T-cell (primary cell): ENCODE measurements around the gene ANKDD1A. TPM values are rescaled to one million over a fixed set of nuclear protein-coding genes. Genes with fewer than 3 reads are reported as not detected.

Source experiments
- ATAC-seq, 4 experiments: fragments of 200-7000 bp in 3 of 4; fragments of 150-1000 bp in 1 of 4; cut with Tn5 transposase; replicated peaks in 1 of 4; 1 replicate in 3 of 4; 2 replicates in 1 of 4; pipeline ENCODE4 v1.10.0; 2021; ENCODE audit warnings: moderate library complexity in 3 of 4, mild to moderate bottlenecking in 2 of 4, moderate number of reproducible peaks in 1 of 4
- CTCF ChIA-PET, 2 donors: fragments of 300-600 bp; sonication (Branson Sonifier 250); formaldehyde crosslinking; loops; one replicate each; lab custom pipeline; 2022; ENCODE audit warnings: antibody characterized with exemption in 2 of 2; lab: Charles Lee
- POLR2A ChIA-PET, 2 donors: fragments of 300-600 bp; sonication (Branson Sonifier 250); formaldehyde crosslinking; loops; one replicate each; lab custom pipeline; 2022; ENCODE audit warnings: antibody characterized with exemption in 2 of 2; lab: Charles Lee
- DNase-seq, 35 experiments: peaks; one replicate each; pipeline versions ENCODE4 v3.0.0 to v3.0.0-alpha.2; 2013 to 2023
- H3K27ac ChIP-seq: one replicate; pipeline ENCODE4 v1.5.1; 2013; ENCODE audit warnings: low read length
- H3K27me3 ChIP-seq, 2 experiments: replicated peaks in 1 of 2; 1 replicate in 1 of 2; 2 replicates in 1 of 2; pipeline versions ENCODE4 v1.6.1 to v1.7.0; 2013; ENCODE audit warnings: low read length in 1 of 2, mixed read lengths in 1 of 2; ENCODE audit not compliant: control insufficient read depth in 2 of 2, insufficient read depth in 2 of 2; ENCODE audit errors: extremely low read depth in 1 of 2
- H3K36me3 ChIP-seq, 2 donors: 1 replicate in 1 of 2; 2 replicates in 1 of 2; pipeline versions ENCODE4 v1.6.1 to v1.7.0; 2013; ENCODE audit warnings: low read length in 1 of 2; ENCODE audit not compliant: control insufficient read depth in 2 of 2, insufficient read depth in 1 of 2; ENCODE audit errors: extremely low read depth in 1 of 2
- H3K4me1 ChIP-seq, 2 experiments: 1 replicate in 1 of 2; 2 replicates in 1 of 2; pipeline versions ENCODE4 v1.6.1 to v1.7.0; 2013; ENCODE audit warnings: low read length in 2 of 2, mixed read lengths in 1 of 2; ENCODE audit not compliant: insufficient read depth in 2 of 2, control insufficient read depth in 1 of 2; ENCODE audit errors: extremely low read depth in 1 of 2
- H3K4me3 ChIP-seq, 2 donors: 1 replicate in 1 of 2; 2 replicates in 1 of 2; pipeline versions ENCODE4 v1.5.1 to v1.7.0; 2013; ENCODE audit warnings: mild to moderate bottlenecking in 2 of 2, low read length in 1 of 2, moderate library complexity in 1 of 2; ENCODE audit not compliant: control insufficient read depth in 1 of 2; ENCODE audit errors: extremely low read depth in 1 of 2
- H3K9me3 ChIP-seq: 2 replicates; pipeline ENCODE4 v1.7.0; 2013
- H3K27ac Mint-ChIP-seq, 2 donors: one replicate each; pipeline ENCODE4 v1.8.0; 2020 to 2021; ENCODE audit warnings: mild to moderate bottlenecking in 2 of 2, mixed read lengths in 2 of 2
- H3K27me3 Mint-ChIP-seq, 2 donors: one replicate each; pipeline ENCODE4 v1.8.0; 2021 to 2022; ENCODE audit warnings: mixed read lengths in 2 of 2
- H3K36me3 Mint-ChIP-seq: one replicate; pipeline ENCODE4 v1.8.0; 2021; ENCODE audit warnings: mixed read lengths
- H3K4me1 Mint-ChIP-seq, 3 donors: one replicate each; pipeline ENCODE4 v1.8.0; 2020 to 2022; ENCODE audit warnings: mixed read lengths in 3 of 3, mild to moderate bottlenecking in 1 of 3
- H3K4me3 Mint-ChIP-seq, 3 donors: one replicate each; pipeline ENCODE4 v1.8.0; 2020 to 2022; ENCODE audit warnings: mild to moderate bottlenecking in 3 of 3, mixed read lengths in 3 of 3, moderate library complexity in 3 of 3
- H3K9me3 Mint-ChIP-seq, 3 donors: one replicate each; pipeline ENCODE4 v1.8.0; 2020 to 2022; ENCODE audit warnings: mixed read lengths in 3 of 3
- WGBS: methylation state at CpG from one replicate; pipeline ENCODE4 v1.1.5; 2013; ENCODE audit warnings: missing lambda C conversion rate; ENCODE audit not compliant: insufficient coverage; 5-methylcytosine and 5-hydroxymethylcytosine counted together
- total RNA-seq, 35 experiments: library from RNA in 6 of 35; stranded (reverse) in 6 of 35; fragments of 120-200 nt in 1 of 35; gene quantifications; one replicate each; pipeline versions ENCODE4 v1.2.1 to v1.2.4 and lab custom pipeline; 2013 to 2026

The ANKDD1A gene
- total RNA-seq, 5 donors from 2014 or later (not counting 1 experiment from before 2014, with no cell fraction given): 1.7 to 13.4 (median 7.9) TPM

DNA sequence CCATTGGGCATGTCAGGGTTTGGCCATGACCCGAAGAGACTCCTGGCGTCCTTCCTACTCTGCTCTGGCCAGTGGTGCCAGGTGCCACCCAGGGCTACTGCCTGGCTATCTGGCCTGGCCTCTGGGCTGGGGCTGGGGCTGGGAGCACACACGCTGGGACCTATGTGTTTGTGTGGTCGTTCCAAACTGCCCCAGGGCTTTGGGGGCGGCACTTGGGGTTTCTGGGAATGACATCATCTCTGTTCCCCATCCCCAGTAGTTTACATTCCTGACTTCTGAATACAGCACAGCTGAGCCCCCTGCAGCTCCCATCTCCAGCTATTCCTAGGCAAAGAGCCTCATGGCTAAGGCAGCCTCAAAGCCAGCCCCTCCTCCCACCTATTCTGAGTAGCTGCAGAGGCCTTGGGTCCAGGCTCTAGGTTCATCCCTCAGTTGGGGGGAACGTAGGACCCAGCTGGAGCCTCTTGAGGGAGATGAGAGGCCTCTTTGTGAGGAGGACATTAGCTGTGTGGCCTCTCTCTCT is 45.6 kb upstream of the ANKDD1A start:
- Mint-ChIP-seq H3K4me1 (peaks cover 6 to 8% (median 7%) of the 10 kb centered on the region in 3 donors), H3K27me3 (no peaks in the 10 kb centered on the region), H3K4me3 (no peak overlapping the region), H3K9me3 (no peaks in the 10 kb centered on the region), H3K27ac (no peak overlapping the region), H3K36me3 (peaks cover 37% of the 10 kb centered on the region)
- Histone ChIP-seq H3K27ac (no peak overlapping the region), H3K36me3 (peaks cover 14 to 54% of the 10 kb centered on the region in 2 donors), H3K27me3 (no peaks in the 10 kb centered on the region), H3K4me1 (peaks cover 0 to 7% of the 10 kb centered on the region in 2 experiments), H3K4me3 (no peak overlapping the region), H3K9me3 (no peaks in the 10 kb centered on the region)
- ChIA-PET CTCF (no interaction called here), POLR2A (no interaction called here)
- no peak for DNase-seq
- ATAC-seq: no peak
- 93% methylated on average over 4 of the region's 6 CpGs for WGBS

GRCh38 chr15:64869501-64869900 is 42.2 kb upstream of the ANKDD1A start:
- Histone ChIP-seq H3K9me3 (no peaks in the 10 kb centered on the region), H3K4me3 (no peak overlapping the region), H3K27ac (no peak overlapping the region), H3K36me3 (peaks cover 14 to 28% of the 10 kb centered on the region in 2 donors), H3K27me3 (no peaks in the 10 kb centered on the region), H3K4me1 (peaks cover 0 to 9% of the 10 kb centered on the region in 2 experiments)
- Mint-ChIP-seq H3K9me3 (no peaks in the 10 kb centered on the region), H3K4me1 (peaks cover 6 to 15% (median 7%) of the 10 kb centered on the region in 3 donors), H3K36me3 (peaks cover 22% of the 10 kb centered on the region), H3K27ac (peak overlapping the region in 1 of 2 donors; percentile 0), H3K4me3 (no peak overlapping the region), H3K27me3 (no peaks in the 10 kb centered on the region)
- ChIA-PET POLR2A (no interaction called here), CTCF (no interaction called here)
- DNase-seq (no peak), ATAC-seq (no peak)

DNA sequence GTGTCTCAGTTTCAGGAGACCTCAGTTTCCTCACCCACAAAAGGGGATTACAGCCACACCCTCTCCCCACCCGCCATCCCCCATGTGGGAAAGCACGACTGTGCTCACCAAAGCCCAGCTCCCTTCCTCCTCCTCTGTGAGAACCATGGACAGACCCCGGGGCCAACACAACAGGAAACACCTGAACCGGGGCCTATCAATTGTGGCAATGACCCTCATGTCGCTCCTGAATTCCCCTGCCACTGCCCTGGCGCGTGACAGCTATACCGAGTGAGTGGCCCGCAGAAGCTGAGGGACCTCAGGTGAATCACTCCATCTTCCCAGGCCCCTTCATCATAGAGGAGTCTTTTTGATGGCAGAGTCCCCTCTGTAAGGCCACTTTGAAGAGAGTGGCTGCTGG is 41.3 kb upstream of the ANKDD1A start:
- Mint-ChIP-seq H3K27me3 (no peaks in the 10 kb centered on the region), H3K4me1 (peaks cover 6 to 17% (median 7%) of the 10 kb centered on the region in 3 donors), H3K9me3 (no peaks in the 10 kb centered on the region), H3K36me3 (peaks cover 21% of the 10 kb centered on the region), H3K4me3 (no peak overlapping the region), H3K27ac (peak overlapping the region in 1 of 2 donors; percentile 19)
- no peaks in the 10 kb centered on the region for H3K9me3 ChIP-seq
- peaks cover 0 to 9% of the 10 kb centered on the region in 2 experiments for H3K4me1 ChIP-seq
- no peaks in the 10 kb centered on the region for H3K27me3 ChIP-seq
- ChIA-PET POLR2A (no interaction called here), CTCF (no interaction called here)
- no peak overlapping the region for H3K4me3 ChIP-seq
- H3K27ac ChIP-seq: no peak overlapping the region
- H3K36me3 ChIP-seq: peaks cover 13 to 20% of the 10 kb centered on the region in 2 donors
- DNase-seq (no peak), ATAC-seq (no peak)
- 53% methylated on average over 4 of the region's 9 CpGs for WGBS

DNA sequence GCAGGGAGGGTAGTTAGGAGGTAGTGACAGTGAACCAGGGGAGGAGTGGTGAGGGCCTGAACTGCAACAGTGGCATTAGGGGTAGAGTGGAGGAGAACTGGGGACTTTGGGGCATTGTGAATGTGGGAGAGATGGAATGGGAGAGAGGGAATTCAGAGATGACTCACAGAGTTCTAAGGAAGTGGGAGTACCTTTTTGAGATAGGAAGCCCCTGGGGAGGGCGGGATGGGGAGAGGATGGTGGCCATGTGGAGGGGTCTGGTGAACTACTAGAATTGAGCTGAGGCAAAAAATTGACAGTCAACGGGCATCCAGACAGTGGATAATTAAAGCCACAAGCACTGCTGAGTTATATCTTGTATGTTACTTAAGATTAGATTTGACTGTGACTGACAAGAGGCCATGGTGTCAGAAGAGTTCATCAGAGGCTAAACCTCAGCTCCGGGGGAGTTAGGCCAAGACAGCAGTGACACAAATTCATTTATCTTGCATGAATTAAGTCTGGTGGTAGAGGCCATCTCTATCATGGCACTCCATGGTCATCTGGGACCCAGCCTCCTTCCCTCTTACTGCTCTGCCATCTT is 36.0 kb upstream of the ANKDD1A start:
- H3K9me3 ChIP-seq: no peaks in the 10 kb centered on the region
- H3K4me1 ChIP-seq: peaks cover 0 to 24% of the 10 kb centered on the region in 2 experiments
- H3K4me3 Mint-ChIP-seq: no peak overlapping the region
- H3K27me3 Mint-ChIP-seq: no peaks in the 10 kb centered on the region
- H3K4me1 Mint-ChIP-seq: peaks cover 0 to 26% (median 5%) of the 10 kb centered on the region in 3 donors
- ChIA-PET CTCF (no interaction called here), POLR2A (no interaction called here)
- H3K27ac ChIP-seq: no peak overlapping the region
- H3K27ac Mint-ChIP-seq: no peak overlapping the region
- no peak overlapping the region for H3K4me3 ChIP-seq
- peaks cover 0 to under 1% of the 10 kb centered on the region in 2 donors for H3K36me3 ChIP-seq
- H3K27me3 ChIP-seq: no peaks in the 10 kb centered on the region
- no peaks in the 10 kb centered on the region for H3K36me3 Mint-ChIP-seq
- whole genome bisulfite sequencing: 90% methylated on average over 2 of the region's 3 CpGs
- no peak for ATAC-seq
- no peak for DNase-seq
- H3K9me3 Mint-ChIP-seq: no peaks in the 10 kb centered on the region

DNA sequence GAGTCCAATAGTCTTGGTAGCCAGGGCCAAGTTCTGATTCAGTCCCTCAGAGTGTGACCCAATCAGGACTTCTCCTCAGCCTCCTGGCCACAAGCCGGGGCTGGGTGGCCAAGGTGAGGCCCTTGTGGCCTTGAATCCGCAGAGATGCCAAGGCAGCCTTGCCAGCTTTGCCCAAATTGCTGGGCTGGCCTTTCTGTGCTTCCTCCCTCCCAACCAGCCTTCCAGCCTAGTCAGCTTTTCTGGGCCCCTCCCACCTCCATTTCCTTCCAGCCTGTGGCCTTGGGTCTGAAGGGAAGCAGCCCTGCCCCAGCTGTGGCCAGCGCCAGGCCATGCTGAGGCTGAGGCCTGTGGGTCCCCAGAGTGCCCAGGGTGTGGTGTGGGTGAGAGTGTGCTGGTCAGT is 34.3 kb upstream of the ANKDD1A start:
- no peaks in the 10 kb centered on the region for H3K9me3 ChIP-seq
- no peaks in the 10 kb centered on the region for H3K27me3 Mint-ChIP-seq
- no peaks in the 10 kb centered on the region for H3K36me3 Mint-ChIP-seq
- WGBS: 54% methylated on average over 3 of the region's 3 CpGs
- CTCF ChIA-PET: interaction anchor here in 1 of 2 donors (0.5 kb wide), 1 partner anchor 116 kb away, joined by 8 read pairs; no protein-coding TSS in a partner anchor
- no peak overlapping the region for H3K4me3 ChIP-seq
- H3K27ac ChIP-seq: no peak overlapping the region
- H3K4me1 ChIP-seq: peaks cover 6 to 40% of the 10 kb centered on the region in 2 experiments
- H3K4me3 Mint-ChIP-seq: no peak overlapping the region
- H3K36me3 ChIP-seq: no peaks in the 10 kb centered on the region
- H3K9me3 Mint-ChIP-seq: no peaks in the 10 kb centered on the region
- H3K27ac Mint-ChIP-seq: peak overlapping the region in 1 of 2 donors; percentile 72
- DNase-seq (peak in 1 of 35 experiments; percentile 20), ATAC-seq (no peak)
- no peaks in the 10 kb centered on the region for H3K27me3 ChIP-seq
- POLR2A ChIA-PET: no interaction called here
- H3K4me1 Mint-ChIP-seq: peaks cover 13 to 37% (median 15%) of the 10 kb centered on the region in 3 donors

GRCh38 chr15:64878705-64879104 is 33.0 kb upstream of the ANKDD1A start:
- no peaks in the 10 kb centered on the region for H3K36me3 ChIP-seq
- H3K4me1 Mint-ChIP-seq: peaks cover 26 to 44% (median 27%) of the 10 kb centered on the region in 3 donors
- H3K9me3 Mint-ChIP-seq: no peaks in the 10 kb centered on the region
- H3K36me3 Mint-ChIP-seq: no peaks in the 10 kb centered on the region
- no peak overlapping the region for H3K27ac ChIP-seq
- ATAC-seq (no peak), DNase-seq (no peak)
- peaks cover 13 to 45% of the 10 kb centered on the region in 2 experiments for H3K4me1 ChIP-seq
- 100% methylated on average over 3 of the region's 8 CpGs for WGBS
- CTCF ChIA-PET: interaction anchor here (0.6 to 0.7 kb wide), 2 partner anchors 13 to 174 kb away, joined by 3 to 7 read pairs; no protein-coding TSS in a partner anchor
- POLR2A ChIA-PET: no interaction called here
- H3K27ac Mint-ChIP-seq: no peak overlapping the region
- no peak overlapping the region for H3K4me3 ChIP-seq
- H3K27me3 ChIP-seq: no peaks in the 10 kb centered on the region
- no peaks in the 10 kb centered on the region for H3K9me3 ChIP-seq
- H3K4me3 Mint-ChIP-seq: no peak overlapping the region
- no peaks in the 10 kb centered on the region for H3K27me3 Mint-ChIP-seq
